ENCODE results near the gene IKZF1.

GRCh38 chr7:50335795-50336754 is 31.6 kb downstream of the IKZF1 start:
- TF ChIP-seq CTCF (IDR thresholded peaks at IDR 0.05; ENCODE audit: low read depth, low read length, poor library complexity, severe bottlenecking), result peak; percentile 57
- no peak for TF ChIP-seq EZH2phosphoT487 (IDR thresholded peaks at IDR 0.05; ENCODE audit: borderline replicate concordance, low read length)
